ENCODE data around the gene LIPE.

LIPE gene, protein sequence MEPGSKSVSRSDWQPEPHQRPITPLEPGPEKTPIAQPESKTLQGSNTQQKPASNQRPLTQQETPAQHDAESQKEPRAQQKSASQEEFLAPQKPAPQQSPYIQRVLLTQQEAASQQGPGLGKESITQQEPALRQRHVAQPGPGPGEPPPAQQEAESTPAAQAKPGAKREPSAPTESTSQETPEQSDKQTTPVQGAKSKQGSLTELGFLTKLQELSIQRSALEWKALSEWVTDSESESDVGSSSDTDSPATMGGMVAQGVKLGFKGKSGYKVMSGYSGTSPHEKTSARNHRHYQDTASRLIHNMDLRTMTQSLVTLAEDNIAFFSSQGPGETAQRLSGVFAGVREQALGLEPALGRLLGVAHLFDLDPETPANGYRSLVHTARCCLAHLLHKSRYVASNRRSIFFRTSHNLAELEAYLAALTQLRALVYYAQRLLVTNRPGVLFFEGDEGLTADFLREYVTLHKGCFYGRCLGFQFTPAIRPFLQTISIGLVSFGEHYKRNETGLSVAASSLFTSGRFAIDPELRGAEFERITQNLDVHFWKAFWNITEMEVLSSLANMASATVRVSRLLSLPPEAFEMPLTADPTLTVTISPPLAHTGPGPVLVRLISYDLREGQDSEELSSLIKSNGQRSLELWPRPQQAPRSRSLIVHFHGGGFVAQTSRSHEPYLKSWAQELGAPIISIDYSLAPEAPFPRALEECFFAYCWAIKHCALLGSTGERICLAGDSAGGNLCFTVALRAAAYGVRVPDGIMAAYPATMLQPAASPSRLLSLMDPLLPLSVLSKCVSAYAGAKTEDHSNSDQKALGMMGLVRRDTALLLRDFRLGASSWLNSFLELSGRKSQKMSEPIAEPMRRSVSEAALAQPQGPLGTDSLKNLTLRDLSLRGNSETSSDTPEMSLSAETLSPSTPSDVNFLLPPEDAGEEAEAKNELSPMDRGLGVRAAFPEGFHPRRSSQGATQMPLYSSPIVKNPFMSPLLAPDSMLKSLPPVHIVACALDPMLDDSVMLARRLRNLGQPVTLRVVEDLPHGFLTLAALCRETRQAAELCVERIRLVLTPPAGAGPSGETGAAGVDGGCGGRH

DNA sequence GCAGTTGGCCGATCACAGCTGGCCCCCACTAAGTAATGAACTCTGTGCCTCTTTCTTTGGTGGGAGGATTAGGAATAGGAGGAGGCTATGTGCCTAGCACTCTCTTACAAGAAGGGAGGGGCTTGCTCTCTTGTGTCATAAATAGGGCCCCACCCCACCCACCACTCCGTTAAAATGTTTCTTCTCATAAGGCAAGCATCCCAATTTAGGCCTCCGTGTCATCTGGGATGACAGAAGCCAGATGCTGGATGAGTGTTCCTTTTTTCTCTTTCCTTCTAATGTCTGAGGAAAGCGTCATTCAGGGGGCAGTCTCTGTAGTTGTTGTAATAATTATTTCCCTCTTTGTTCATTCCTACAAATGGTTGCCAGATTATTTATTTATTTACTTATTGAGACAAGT lies at the start of gene LIPE:
Gene LIPE (minus strand): TSS at position 76 of the 400 bp plus-strand sequence. CDS start 239 bp downstream, outside the sequence.
- no peak within 1 kb of the TSS for H3K9ac ChIP-seq
- TF ChIP-seq, protein P1, sequence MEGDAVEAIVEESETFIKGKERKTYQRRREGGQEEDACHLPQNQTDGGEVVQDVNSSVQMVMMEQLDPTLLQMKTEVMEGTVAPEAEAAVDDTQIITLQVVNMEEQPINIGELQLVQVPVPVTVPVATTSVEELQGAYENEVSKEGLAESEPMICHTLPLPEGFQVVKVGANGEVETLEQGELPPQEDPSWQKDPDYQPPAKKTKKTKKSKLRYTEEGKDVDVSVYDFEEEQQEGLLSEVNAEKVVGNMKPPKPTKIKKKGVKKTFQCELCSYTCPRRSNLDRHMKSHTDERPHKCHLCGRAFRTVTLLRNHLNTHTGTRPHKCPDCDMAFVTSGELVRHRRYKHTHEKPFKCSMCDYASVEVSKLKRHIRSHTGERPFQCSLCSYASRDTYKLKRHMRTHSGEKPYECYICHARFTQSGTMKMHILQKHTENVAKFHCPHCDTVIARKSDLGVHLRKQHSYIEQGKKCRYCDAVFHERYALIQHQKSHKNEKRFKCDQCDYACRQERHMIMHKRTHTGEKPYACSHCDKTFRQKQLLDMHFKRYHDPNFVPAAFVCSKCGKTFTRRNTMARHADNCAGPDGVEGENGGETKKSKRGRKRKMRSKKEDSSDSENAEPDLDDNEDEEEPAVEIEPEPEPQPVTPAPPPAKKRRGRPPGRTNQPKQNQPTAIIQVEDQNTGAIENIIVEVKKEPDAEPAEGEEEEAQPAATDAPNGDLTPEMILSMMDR (IDR thresholded peaks at IDR 0.05), result no peak

DNA sequence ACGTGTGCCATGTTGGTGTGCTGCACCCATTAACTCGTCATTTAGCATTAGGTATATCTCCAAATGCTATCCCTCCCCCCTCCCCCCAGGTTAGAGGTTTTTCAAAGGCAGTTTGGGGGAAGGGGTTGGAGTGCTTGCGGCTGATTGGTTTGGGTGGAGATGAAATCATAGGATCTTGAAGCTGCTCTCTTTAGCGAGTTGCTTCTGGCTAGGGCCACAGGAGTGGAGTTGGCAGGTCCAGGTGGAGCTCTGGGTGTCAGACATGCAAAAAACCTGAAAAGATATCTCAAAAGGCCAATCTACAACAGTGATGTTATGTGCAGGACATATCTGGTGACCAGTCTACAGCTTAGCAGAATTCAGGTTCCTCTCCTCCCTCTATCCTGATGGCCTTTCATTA lies 48.2 kb upstream of the LIPE start:
- Histone ChIP-seq H3K4me1 (no peaks in the 10 kb centered on the region), H3K36me3 (ENCODE audit: control insufficient read depth, insufficient read depth, low read length) (no peaks in the 10 kb centered on the region), H3K27ac (no peak overlapping the region), H3K79me2 (no peaks in the 10 kb centered on the region), H3K9ac (no peak overlapping the region), H2AFZ (no peak overlapping the region), H3K27me3 (ENCODE audit: control insufficient read depth, insufficient read depth, low read length) (no peaks in the 10 kb centered on the region), H3K4me3 (ENCODE audit: low read depth, low read length) (no peak overlapping the region), H3K4me2 (ENCODE audit: low read length) (no peak overlapping the region), H3K9me3 (ENCODE audit: control insufficient read depth, low read length) (no peaks in the 10 kb centered on the region)
- TF ChIP-seq, protein P1 (IDR thresholded peaks at IDR 0.05), result no peak

More for the DNA sequence above, at the start of gene LIPE:
- no peaks in the 10 kb centered on the region for H3K9me3 ChIP-seq (ENCODE audit: control insufficient read depth, low read length)
- peaks cover 2% of the 10 kb centered on the region for H3K79me2 ChIP-seq
- no peaks in the 10 kb centered on the region for H3K27me3 ChIP-seq (ENCODE audit: control insufficient read depth, insufficient read depth, low read length)
- no peak within 1 kb of the TSS for H2AFZ ChIP-seq
- H3K36me3 ChIP-seq (ENCODE audit: control insufficient read depth, insufficient read depth, low read length), result no peaks in the 10 kb centered on the region
- peaks cover 7% of the 10 kb centered on the region for H3K4me1 ChIP-seq
- H3K27ac ChIP-seq, result no peak within 1 kb of the TSS
- H3K4me3 ChIP-seq (ENCODE audit: low read depth, low read length), result no peak within 1 kb of the TSS
- no peak within 1 kb of the TSS for H3K4me2 ChIP-seq (ENCODE audit: low read length)

DNA sequence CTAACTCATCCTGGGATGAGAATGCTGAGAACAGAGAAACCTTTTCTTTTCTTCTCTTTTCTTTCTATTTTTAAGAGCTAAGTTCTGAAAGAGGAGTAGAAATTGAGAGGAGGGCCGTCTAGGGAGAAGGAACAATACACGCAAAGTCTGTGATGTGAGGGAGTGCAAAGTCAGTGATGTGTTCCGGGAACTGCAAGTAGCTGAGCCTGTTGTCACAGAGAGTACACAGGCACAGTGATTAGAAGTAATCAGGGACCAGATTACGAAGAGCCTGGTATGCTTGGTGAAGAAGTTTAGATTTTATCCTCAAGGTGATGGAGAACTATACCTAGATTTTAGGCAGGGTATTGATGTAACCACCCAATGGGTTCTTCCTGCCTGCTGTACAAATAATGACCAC lies 47.6 kb upstream of the LIPE start:
- H3K79me2 ChIP-seq, result no peaks in the 10 kb centered on the region
- H3K4me2 ChIP-seq (ENCODE audit: low read length), result no peak overlapping the region
- no peaks in the 10 kb centered on the region for H3K9me3 ChIP-seq (ENCODE audit: control insufficient read depth, low read length)
- H3K4me3 ChIP-seq (ENCODE audit: low read depth, low read length), result no peak overlapping the region
- no peak overlapping the region for H3K9ac ChIP-seq
- no peaks in the 10 kb centered on the region for H3K27me3 ChIP-seq (ENCODE audit: control insufficient read depth, insufficient read depth, low read length)
- no peak overlapping the region for H3K27ac ChIP-seq
- TF ChIP-seq, protein P1 (IDR thresholded peaks at IDR 0.05), result no peak
- no peak overlapping the region for H2AFZ ChIP-seq
- no peaks in the 10 kb centered on the region for H3K36me3 ChIP-seq (ENCODE audit: control insufficient read depth, insufficient read depth, low read length)
- H3K4me1 ChIP-seq, result no peaks in the 10 kb centered on the region

DNA sequence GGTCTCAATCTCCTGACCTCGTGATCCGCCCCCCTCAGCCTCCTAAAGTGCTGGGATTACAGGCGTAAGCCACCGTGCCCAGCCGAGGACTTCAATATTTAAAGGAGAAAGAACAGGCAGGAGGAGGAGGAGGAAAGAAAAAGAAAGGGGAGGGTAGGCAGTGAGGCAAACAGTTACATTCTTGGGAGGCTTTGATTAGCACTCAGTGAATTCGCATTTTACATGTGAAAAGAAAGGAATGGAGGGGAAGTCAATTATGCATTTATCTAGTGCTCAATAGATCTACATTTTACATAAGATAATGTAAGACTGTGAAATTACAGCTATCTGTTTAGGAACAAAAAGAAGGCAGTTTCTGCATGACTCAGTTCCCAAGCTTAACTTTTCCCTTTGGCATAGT lies 46.5 kb upstream of the LIPE start:
- Histone ChIP-seq H3K36me3 (ENCODE audit: control insufficient read depth, insufficient read depth, low read length) (no peaks in the 10 kb centered on the region), H3K27me3 (ENCODE audit: control insufficient read depth, insufficient read depth, low read length) (no peaks in the 10 kb centered on the region), H3K9ac (no peak overlapping the region), H3K4me2 (ENCODE audit: low read length) (no peak overlapping the region), H3K4me3 (ENCODE audit: low read depth, low read length) (no peak overlapping the region), H3K79me2 (no peaks in the 10 kb centered on the region), H3K27ac (no peak overlapping the region), H3K9me3 (ENCODE audit: control insufficient read depth, low read length) (no peaks in the 10 kb centered on the region), H2AFZ (no peak overlapping the region), H3K4me1 (no peaks in the 10 kb centered on the region)
- TF ChIP-seq, protein P1 (IDR thresholded peaks at IDR 0.05), result no peak
